H1 (cell line): Measurements from ENCODE around the gene RO60. TPM values are rescaled to one million over a fixed set of nuclear protein-coding genes. Genes with fewer than 3 reads are reported as not detected.

Source experiments
- ASH2L ChIP-seq: fragments of 200-600, 300-600 bp; sonication (generic); IDR thresholded peaks from one replicate; pipeline ENCODE4 v1.7.1; 2017; ENCODE audit warnings: low read length
- CTBP2 ChIP-seq: IDR thresholded peaks from 2 replicates; pipeline ENCODE4 v1.7.0; 2011; ENCODE audit warnings: borderline replicate concordance, mild to moderate bottlenecking, moderate library complexity, mixed read lengths, low read length; ENCODE audit not compliant: insufficient read depth, insufficient read length
- EP300 ChIP-seq, 2 experiments: IDR thresholded peaks; 1 replicate in 1 of 2; 2 replicates in 1 of 2; pipeline ENCODE4 v1.6.1; 2011 to 2012; ENCODE audit warnings: low read depth in 2 of 2, low read length in 2 of 2, mild to moderate bottlenecking in 2 of 2, borderline replicate concordance in 1 of 2, inconsistent platforms in 1 of 2, moderate library complexity in 1 of 2
- MAFK ChIP-seq: IDR thresholded peaks from 2 replicates; pipeline ENCODE4 v1.6.1; 2012; ENCODE audit warnings: low read depth, mild to moderate bottlenecking, improper control_type of control experiment, low read length
- POLR2AphosphoS5 ChIP-seq: IDR thresholded peaks from 2 replicates; pipeline ENCODE4 v1.6.1; 2011; ENCODE audit warnings: low read depth, low read length
- SIRT6 ChIP-seq: IDR thresholded peaks from one replicate; pipeline ENCODE4 v1.7.1; 2012; ENCODE audit warnings: low read length, inconsistent platforms
- SP4 ChIP-seq: IDR thresholded peaks from 2 replicates; pipeline ENCODE4 v1.6.1; 2012; ENCODE audit warnings: low read length, inconsistent platforms
- TBP ChIP-seq: IDR thresholded peaks from 2 replicates; pipeline ENCODE4 v1.6.1; 2011; ENCODE audit warnings: low read depth, low read length, improper control_type of control experiment
- polyA plus RNA-seq, 7 experiments: library from polyadenylated mRNA; depleted of rRNA in 3 of 7; stranded (reverse) in 5 of 7; unstranded in 2 of 7; fragments of >200 nt in 5 of 7; fragments of 200-250 nt in 2 of 7; gene quantifications; 1 replicate in 5 of 7; 2 replicates in 1 of 7; 4 replicates in 1 of 7; pipeline versions ENCODE4 v1.2.1 to v1.2.3, GENCODE V29; 2011 to 2013; ENCODE audit warnings: missing spikeins in 2 of 7, mixed read lengths in 2 of 7
- total RNA-seq: library from RNA; stranded (reverse); fragmentation: NEBNext Ultra II Directional; extraction: Animal tissue kit (Norgen Biotek cat#: 25700); gene quantifications from 2 replicates; pipeline ENCODE4 v1.2.1, GENCODE V29; 2021
- TF ChIP-seq, protein P1 (sequence below): fragments of 300-600 bp; sonication (generic); IDR thresholded peaks from 2 replicates; pipeline ENCODE4 v1.7.1; 2012; ENCODE audit warnings: low read length, moderate library complexity, mild to moderate bottlenecking, inconsistent platforms; ENCODE audit not compliant: insufficient replicate concordance

The RO60 gene
- total and polyA plus RNA-seq, 2 of the 8 experiments (the other 6 are each of a cell fraction or from before 2014, with no cell fraction given) = 13.6 to 103 TPM

DNA sequence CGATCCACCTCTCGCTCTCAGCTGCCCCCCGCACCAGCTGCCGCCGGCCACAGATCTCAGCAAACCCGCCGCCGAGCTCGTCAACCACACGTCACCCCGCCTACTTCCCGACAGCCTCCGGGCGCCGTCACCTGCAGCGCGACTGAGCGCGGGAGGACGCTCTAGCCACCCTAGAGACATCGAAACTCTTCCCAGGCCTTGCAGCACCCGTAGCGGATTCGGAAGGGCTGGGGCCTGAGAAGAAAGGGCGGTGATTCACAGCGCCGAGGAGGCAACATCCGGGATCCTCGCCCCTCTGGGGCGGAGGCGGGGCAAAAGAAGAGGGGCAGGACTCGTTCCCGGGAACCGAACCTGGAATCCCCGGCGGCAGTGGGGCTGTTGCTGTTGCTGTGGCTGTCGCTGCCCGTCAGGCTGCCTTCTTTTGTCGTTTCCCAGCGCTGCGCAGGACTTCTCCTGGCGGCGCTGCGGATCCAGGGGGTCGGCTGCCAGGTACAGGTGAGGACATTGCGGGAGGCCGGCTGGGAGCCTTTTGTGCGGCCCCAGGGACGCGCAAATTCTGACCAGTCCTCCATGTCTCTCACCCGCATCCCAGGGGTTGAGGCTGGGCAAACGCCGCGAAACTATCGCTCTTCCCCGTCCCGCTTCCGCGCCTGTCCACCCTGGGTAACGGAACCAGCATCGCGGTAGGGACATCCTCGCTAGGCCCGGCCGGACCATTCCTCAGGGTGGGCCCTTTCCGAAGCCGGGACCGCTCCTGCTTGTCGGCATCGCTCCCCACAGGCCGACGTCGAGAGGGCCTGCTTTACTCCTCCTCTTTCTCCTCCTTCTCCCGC lies at the start of gene RO60, which contains the start of gene UCHL5 (continued):
- TF ChIP-seq ASH2L = peak; percentile 89
- TF ChIP-seq, protein P1, sequence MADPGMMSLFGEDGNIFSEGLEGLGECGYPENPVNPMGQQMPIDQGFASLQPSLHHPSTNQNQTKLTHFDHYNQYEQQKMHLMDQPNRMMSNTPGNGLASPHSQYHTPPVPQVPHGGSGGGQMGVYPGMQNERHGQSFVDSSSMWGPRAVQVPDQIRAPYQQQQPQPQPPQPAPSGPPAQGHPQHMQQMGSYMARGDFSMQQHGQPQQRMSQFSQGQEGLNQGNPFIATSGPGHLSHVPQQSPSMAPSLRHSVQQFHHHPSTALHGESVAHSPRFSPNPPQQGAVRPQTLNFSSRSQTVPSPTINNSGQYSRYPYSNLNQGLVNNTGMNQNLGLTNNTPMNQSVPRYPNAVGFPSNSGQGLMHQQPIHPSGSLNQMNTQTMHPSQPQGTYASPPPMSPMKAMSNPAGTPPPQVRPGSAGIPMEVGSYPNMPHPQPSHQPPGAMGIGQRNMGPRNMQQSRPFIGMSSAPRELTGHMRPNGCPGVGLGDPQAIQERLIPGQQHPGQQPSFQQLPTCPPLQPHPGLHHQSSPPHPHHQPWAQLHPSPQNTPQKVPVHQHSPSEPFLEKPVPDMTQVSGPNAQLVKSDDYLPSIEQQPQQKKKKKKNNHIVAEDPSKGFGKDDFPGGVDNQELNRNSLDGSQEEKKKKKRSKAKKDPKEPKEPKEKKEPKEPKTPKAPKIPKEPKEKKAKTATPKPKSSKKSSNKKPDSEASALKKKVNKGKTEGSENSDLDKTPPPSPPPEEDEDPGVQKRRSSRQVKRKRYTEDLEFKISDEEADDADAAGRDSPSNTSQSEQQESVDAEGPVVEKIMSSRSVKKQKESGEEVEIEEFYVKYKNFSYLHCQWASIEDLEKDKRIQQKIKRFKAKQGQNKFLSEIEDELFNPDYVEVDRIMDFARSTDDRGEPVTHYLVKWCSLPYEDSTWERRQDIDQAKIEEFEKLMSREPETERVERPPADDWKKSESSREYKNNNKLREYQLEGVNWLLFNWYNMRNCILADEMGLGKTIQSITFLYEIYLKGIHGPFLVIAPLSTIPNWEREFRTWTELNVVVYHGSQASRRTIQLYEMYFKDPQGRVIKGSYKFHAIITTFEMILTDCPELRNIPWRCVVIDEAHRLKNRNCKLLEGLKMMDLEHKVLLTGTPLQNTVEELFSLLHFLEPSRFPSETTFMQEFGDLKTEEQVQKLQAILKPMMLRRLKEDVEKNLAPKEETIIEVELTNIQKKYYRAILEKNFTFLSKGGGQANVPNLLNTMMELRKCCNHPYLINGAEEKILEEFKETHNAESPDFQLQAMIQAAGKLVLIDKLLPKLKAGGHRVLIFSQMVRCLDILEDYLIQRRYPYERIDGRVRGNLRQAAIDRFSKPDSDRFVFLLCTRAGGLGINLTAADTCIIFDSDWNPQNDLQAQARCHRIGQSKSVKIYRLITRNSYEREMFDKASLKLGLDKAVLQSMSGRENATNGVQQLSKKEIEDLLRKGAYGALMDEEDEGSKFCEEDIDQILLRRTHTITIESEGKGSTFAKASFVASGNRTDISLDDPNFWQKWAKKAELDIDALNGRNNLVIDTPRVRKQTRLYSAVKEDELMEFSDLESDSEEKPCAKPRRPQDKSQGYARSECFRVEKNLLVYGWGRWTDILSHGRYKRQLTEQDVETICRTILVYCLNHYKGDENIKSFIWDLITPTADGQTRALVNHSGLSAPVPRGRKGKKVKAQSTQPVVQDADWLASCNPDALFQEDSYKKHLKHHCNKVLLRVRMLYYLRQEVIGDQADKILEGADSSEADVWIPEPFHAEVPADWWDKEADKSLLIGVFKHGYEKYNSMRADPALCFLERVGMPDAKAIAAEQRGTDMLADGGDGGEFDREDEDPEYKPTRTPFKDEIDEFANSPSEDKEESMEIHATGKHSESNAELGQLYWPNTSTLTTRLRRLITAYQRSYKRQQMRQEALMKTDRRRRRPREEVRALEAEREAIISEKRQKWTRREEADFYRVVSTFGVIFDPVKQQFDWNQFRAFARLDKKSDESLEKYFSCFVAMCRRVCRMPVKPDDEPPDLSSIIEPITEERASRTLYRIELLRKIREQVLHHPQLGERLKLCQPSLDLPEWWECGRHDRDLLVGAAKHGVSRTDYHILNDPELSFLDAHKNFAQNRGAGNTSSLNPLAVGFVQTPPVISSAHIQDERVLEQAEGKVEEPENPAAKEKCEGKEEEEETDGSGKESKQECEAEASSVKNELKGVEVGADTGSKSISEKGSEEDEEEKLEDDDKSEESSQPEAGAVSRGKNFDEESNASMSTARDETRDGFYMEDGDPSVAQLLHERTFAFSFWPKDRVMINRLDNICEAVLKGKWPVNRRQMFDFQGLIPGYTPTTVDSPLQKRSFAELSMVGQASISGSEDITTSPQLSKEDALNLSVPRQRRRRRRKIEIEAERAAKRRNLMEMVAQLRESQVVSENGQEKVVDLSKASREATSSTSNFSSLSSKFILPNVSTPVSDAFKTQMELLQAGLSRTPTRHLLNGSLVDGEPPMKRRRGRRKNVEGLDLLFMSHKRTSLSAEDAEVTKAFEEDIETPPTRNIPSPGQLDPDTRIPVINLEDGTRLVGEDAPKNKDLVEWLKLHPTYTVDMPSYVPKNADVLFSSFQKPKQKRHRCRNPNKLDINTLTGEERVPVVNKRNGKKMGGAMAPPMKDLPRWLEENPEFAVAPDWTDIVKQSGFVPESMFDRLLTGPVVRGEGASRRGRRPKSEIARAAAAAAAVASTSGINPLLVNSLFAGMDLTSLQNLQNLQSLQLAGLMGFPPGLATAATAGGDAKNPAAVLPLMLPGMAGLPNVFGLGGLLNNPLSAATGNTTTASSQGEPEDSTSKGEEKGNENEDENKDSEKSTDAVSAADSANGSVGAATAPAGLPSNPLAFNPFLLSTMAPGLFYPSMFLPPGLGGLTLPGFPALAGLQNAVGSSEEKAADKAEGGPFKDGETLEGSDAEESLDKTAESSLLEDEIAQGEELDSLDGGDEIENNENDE = no peak
- TF ChIP-seq POLR2AphosphoS5 = peak; percentile 93
- TF ChIP-seq MAFK = no peak
- no peak for TF ChIP-seq CTBP2
- TF ChIP-seq TBP = peak; percentile 88
- no peak for TF ChIP-seq SIRT6
- peak; percentile 8 to 84; a peak in 2 of 3 replicates for TF ChIP-seq EP300 (IDR thresholded peaks at IDR 0.05; ENCODE audit: borderline replicate concordance in 1 of 2, low read depth in 2 of 2, low read length in 2 of 2)
- TF ChIP-seq SP4 = 0 out of 2 replicates have a peak, but pooled peaks have one; percentile 72
